Measurements from ENCODE around the gene PSD.
A peak's percentile ranks its signal among the peaks of the same experiment; 100 is the strongest.

Gene PSD

GRCh38 chr10:102449321-102450123, 30.9 kb upstream of the PSD start (continued):
- TF ChIP-seq, protein P1, sequence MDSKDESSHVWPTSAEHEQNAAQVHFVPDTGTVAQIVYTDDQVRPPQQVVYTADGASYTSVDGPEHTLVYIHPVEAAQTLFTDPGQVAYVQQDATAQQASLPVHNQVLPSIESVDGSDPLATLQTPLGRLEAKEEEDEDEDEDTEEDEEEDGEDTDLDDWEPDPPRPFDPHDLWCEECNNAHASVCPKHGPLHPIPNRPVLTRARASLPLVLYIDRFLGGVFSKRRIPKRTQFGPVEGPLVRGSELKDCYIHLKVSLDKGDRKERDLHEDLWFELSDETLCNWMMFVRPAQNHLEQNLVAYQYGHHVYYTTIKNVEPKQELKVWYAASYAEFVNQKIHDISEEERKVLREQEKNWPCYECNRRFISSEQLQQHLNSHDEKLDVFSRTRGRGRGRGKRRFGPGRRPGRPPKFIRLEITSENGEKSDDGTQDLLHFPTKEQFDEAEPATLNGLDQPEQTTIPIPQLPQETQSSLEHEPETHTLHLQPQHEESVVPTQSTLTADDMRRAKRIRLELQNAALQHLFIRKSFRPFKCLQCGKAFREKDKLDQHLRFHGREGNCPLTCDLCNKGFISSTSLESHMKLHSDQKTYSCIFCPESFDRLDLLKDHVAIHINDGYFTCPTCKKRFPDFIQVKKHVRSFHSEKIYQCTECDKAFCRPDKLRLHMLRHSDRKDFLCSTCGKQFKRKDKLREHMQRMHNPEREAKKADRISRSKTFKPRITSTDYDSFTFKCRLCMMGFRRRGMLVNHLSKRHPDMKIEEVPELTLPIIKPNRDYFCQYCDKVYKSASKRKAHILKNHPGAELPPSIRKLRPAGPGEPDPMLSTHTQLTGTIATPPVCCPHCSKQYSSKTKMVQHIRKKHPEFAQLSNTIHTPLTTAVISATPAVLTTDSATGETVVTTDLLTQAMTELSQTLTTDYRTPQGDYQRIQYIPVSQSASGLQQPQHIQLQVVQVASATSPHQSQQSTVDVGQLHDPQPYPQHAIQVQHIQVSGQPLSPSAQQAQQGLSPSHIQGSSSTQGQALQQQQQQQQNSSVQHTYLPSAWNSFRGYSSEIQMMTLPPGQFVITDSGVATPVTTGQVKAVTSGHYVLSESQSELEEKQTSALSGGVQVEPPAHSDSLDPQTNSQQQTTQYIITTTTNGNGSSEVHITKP (tag by site-specific recombination; IDR thresholded peaks at IDR 0.05), result peak; percentile 95
- peak; percentile 65 for TF ChIP-seq ZFHX2 (tag by site-specific recombination; conservative IDR thresholded peaks at IDR 0.05)
- no peak for TF ChIP-seq ZNF830 (tag by site-specific recombination; IDR thresholded peaks at IDR 0.05; ENCODE audit: low read depth)
- TF ChIP-seq, protein P2, sequence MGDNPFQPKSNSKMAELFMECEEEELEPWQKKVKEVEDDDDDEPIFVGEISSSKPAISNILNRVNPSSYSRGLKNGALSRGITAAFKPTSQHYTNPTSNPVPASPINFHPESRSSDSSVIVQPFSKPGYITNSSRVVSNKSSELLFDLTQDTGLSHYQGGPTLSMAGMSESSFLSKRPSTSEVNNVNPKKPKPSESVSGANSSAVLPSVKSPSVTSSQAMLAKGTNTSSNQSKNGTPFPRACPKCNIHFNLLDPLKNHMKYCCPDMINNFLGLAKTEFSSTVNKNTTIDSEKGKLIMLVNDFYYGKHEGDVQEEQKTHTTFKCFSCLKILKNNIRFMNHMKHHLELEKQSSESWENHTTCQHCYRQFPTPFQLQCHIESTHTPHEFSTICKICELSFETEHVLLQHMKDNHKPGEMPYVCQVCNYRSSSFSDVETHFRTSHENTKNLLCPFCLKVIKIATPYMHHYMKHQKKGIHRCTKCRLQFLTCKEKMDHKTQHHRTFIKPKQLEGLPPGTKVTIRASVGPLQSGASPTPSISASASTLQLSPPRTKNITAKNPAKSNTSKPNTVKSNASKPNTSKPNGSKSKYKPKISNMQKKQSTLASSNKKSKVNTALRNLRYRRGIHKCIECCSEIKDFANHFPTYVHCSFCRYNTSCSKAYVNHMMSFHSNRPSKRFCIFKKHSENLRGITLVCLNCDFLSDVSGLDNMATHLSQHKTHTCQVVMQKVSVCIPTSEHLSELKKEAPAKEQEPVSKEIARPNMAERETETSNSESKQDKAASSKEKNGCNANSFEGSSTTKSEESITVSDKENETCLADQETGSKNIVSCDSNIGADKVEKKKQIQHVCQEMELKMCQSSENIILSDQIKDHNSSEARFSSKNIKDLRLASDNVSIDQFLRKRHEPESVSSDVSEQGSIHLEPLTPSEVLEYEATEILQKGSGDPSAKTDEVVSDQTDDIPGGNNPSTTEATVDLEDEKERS (tag by site-specific recombination; IDR thresholded peaks at IDR 0.05), result no peak
- no peak for TF ChIP-seq ZBTB26 (tag by site-specific recombination; optimal IDR thresholded peaks at IDR 0.05)
- no peak for TF ChIP-seq ZSCAN30 (tag by site-specific recombination; IDR thresholded peaks at IDR 0.05)
- TF ChIP-seq ZNF629 (tag by site-specific recombination; IDR thresholded peaks at IDR 0.05), result no peak
- TF ChIP-seq ZNF785 (tag by site-specific recombination; IDR thresholded peaks at IDR 0.05), result no peak
- peak; percentile 53 for TF ChIP-seq KLF1 (tag by site-specific recombination; IDR thresholded peaks at IDR 0.05)
- TF ChIP-seq ZSCAN23 (tag by site-specific recombination; IDR thresholded peaks at IDR 0.05), result no peak
- peak; percentile 68; the same call in 1 of the 2 replicates for TF ChIP-seq ZNF335 (tag by site-specific recombination; conservative IDR thresholded peaks at IDR 0.05)
- TF ChIP-seq ZNF157 (tag by site-specific recombination; IDR thresholded peaks at IDR 0.05), result no peak
- TF ChIP-seq GLIS2 (tag by site-specific recombination; IDR thresholded peaks at IDR 0.05), result 0 out of 2 replicates have a peak, but pooled peaks have one; percentile 26
- TF ChIP-seq, protein P3, sequence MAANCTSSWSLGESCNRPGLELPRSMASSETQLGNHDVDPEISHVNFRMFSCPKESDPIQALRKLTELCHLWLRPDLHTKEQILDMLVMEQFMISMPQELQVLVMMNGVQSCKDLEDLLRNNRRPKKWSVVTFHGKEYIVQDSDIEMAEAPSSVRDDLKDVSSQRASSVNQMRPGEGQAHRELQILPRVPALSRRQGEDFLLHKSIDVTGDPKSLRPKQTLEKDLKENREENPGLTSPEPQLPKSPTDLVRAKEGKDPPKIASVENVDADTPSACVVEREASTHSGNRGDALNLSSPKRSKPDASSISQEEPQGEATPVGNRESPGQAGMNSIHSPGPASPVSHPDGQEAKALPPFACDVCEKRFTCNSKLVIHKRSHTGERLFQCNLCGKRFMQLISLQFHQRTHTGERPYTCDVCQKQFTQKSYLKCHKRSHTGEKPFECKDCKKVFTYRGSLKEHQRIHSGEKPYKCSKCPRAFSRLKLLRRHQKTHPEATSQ (tag by site-specific recombination; IDR thresholded peaks at IDR 0.05), result no peak
- TF ChIP-seq ZSCAN16 (tag by site-specific recombination; IDR thresholded peaks at IDR 0.05), result no peak
- no peak for TF ChIP-seq ZNF114 (tag by site-specific recombination; IDR thresholded peaks at IDR 0.05)
- TF ChIP-seq ZIC2 (tag by site-specific recombination; IDR thresholded peaks at IDR 0.05), result peak; percentile 34
- no peak for TF ChIP-seq ZNF843 (tag by site-specific recombination; IDR thresholded peaks at IDR 0.05)
- peak; percentile 52; the same call in 1 of the 2 replicates for TF ChIP-seq KLF9 (tag by site-specific recombination; IDR thresholded peaks at IDR 0.05; ENCODE audit: low read depth)
- peak; percentile 82 for TF ChIP-seq SP2 (tag by site-specific recombination; IDR thresholded peaks at IDR 0.05)
- peak; percentile 10; the same call in 1 of the 2 replicates for TF ChIP-seq WT1 (tag by site-specific recombination; IDR thresholded peaks at IDR 0.05)
- TF ChIP-seq EGR2 (tag by site-specific recombination; IDR thresholded peaks at IDR 0.05; ENCODE audit: low read depth), result peak; percentile 75
- TF ChIP-seq GLIS1 (tag by site-specific recombination; IDR thresholded peaks at IDR 0.05), result peak; percentile 82
- TF ChIP-seq, protein P4, sequence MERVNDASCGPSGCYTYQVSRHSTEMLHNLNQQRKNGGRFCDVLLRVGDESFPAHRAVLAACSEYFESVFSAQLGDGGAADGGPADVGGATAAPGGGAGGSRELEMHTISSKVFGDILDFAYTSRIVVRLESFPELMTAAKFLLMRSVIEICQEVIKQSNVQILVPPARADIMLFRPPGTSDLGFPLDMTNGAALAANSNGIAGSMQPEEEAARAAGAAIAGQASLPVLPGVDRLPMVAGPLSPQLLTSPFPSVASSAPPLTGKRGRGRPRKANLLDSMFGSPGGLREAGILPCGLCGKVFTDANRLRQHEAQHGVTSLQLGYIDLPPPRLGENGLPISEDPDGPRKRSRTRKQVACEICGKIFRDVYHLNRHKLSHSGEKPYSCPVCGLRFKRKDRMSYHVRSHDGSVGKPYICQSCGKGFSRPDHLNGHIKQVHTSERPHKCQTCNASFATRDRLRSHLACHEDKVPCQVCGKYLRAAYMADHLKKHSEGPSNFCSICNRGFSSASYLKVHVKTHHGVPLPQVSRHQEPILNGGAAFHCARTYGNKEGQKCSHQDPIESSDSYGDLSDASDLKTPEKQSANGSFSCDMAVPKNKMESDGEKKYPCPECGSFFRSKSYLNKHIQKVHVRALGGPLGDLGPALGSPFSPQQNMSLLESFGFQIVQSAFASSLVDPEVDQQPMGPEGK (tag by site-specific recombination; IDR thresholded peaks at IDR 0.05), result 0 out of 2 replicates have a peak, but pooled peaks have one; percentile 43
- TF ChIP-seq ZNF571 (tag by site-specific recombination; IDR thresholded peaks at IDR 0.05), result no peak
- TF ChIP-seq, protein P5, sequence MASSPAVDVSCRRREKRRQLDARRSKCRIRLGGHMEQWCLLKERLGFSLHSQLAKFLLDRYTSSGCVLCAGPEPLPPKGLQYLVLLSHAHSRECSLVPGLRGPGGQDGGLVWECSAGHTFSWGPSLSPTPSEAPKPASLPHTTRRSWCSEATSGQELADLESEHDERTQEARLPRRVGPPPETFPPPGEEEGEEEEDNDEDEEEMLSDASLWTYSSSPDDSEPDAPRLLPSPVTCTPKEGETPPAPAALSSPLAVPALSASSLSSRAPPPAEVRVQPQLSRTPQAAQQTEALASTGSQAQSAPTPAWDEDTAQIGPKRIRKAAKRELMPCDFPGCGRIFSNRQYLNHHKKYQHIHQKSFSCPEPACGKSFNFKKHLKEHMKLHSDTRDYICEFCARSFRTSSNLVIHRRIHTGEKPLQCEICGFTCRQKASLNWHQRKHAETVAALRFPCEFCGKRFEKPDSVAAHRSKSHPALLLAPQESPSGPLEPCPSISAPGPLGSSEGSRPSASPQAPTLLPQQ (tag by site-specific recombination; IDR thresholded peaks at IDR 0.05), result 0 out of 2 replicates have a peak, but pooled peaks have one; percentile 17
- TF ChIP-seq ZNF549 (tag by site-specific recombination; IDR thresholded peaks at IDR 0.05), result no peak

Measured in HEK293 (cell line).